DND-41 (cell line): ENCODE data around the gene KSR2.

Experiments used
- ATAC-seq: fragments of 200-7000 bp; cut with Tn5 transposase; 3 replicates; pipeline ENCODE4 v1.9.1; 2021; ENCODE audit warnings: low read depth; ENCODE audit not compliant: insufficient read depth
- DNase-seq: peaks from one replicate; pipeline ENCODE4 v3.0.0-alpha.2; 2020
- H2AFZ ChIP-seq: 2 replicates; pipeline ENCODE4 v1.6.0; 2012; ENCODE audit warnings: low read depth, low read length
- H3K27ac ChIP-seq: 2 replicates; pipeline ENCODE4 v1.5.1; 2012; ENCODE audit warnings: low read length, inconsistent platforms
- H3K27me3 ChIP-seq: fragments of 200-600 bp; sonication (generic); 2 replicates; pipeline ENCODE4 v1.6.0; 2012; ENCODE audit warnings: low read length, mild to moderate bottlenecking, inconsistent platforms; ENCODE audit not compliant: insufficient read depth, poor library complexity
- H3K36me3 ChIP-seq: 2 replicates; pipeline ENCODE4 v1.5.1; 2012; ENCODE audit warnings: low read length, inconsistent platforms; ENCODE audit not compliant: insufficient read depth
- H3K4me1 ChIP-seq: 2 replicates; pipeline ENCODE4 v1.5.1; 2012; ENCODE audit warnings: mild to moderate bottlenecking, low read length; ENCODE audit not compliant: insufficient read depth
- H3K4me2 ChIP-seq: 2 replicates; pipeline ENCODE4 v1.6.0; 2012; ENCODE audit warnings: mild to moderate bottlenecking, moderate library complexity, low read length, inconsistent platforms; ENCODE audit not compliant: insufficient read depth
- H3K4me3 ChIP-seq, 2 experiments: fragments of 200-600 bp in 1 of 2; shearing (Covaris generic) in 1 of 2; 2 replicates each; pipeline ENCODE4 v1.5.1; 2012 to 2016; ENCODE audit warnings: inconsistent platforms in 2 of 2, low read length in 2 of 2, mild to moderate bottlenecking in 2 of 2, low read depth in 1 of 2, moderate library complexity in 1 of 2
- H3K79me2 ChIP-seq: 2 replicates; pipeline ENCODE4 v1.6.0; 2012; ENCODE audit warnings: low read length, inconsistent platforms; ENCODE audit not compliant: insufficient read depth
- H3K9ac ChIP-seq: 2 replicates; pipeline ENCODE4 v1.6.0; 2012; ENCODE audit warnings: low read depth, mild to moderate bottlenecking, inconsistent platforms, low read length, moderate library complexity
- H3K9me3 ChIP-seq: 2 replicates; pipeline ENCODE4 v1.5.1; 2012; ENCODE audit warnings: low read length, moderate library complexity, mild to moderate bottlenecking, inconsistent platforms; ENCODE audit not compliant: insufficient read depth, severe bottlenecking
- H4K20me1 ChIP-seq: 2 replicates; pipeline ENCODE4 v1.6.0; 2012; ENCODE audit warnings: low read length; ENCODE audit not compliant: insufficient read depth
- EZH2 ChIP-seq: IDR thresholded peaks from 3 replicates; pipeline ENCODE4 v1.6.1; 2012; ENCODE audit warnings: borderline replicate concordance, low read depth, mild to moderate bottlenecking, moderate library complexity, low read length, inconsistent platforms; ENCODE audit not compliant: severe bottlenecking
- TF ChIP-seq, protein P1 (sequence below): IDR thresholded peaks from 2 replicates; pipeline ENCODE4 v1.5.1; 2012; ENCODE audit warnings: borderline replicate concordance, low read length, moderate library complexity, mild to moderate bottlenecking; ENCODE audit not compliant: poor library complexity, severe bottlenecking; ENCODE audit errors: extremely low read depth

KSR2 gene

DNA sequence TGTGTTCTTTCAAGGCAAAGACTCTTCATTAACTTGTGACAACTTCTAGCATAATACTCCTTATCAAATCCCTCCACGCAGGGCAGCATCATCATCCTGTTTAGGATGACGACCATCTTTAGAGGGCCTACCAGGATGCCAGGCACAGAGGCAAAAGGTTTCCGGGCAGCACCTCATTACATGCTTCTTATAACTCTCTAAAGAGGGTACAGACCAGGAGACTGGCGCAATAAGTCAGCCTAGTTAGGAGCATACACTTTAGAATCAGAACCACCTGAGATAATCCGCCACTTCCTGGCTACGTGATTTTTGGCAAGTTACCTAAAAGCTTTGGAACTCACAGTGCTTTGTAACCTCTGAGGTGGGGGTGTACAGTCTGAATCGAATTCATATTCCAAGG, 471.4 kb downstream of the KSR2 start:
- Histone ChIP-seq H3K9ac (no peak overlapping the region), H2AFZ (no peak overlapping the region), H3K9me3 (no peaks in the 10 kb centered on the region), H3K27ac (no peak overlapping the region), H4K20me1 (no peaks in the 10 kb centered on the region), H3K27me3 (peaks cover 29% of the 10 kb centered on the region), H3K36me3 (no peaks in the 10 kb centered on the region), H3K4me1 (no peaks in the 10 kb centered on the region), H3K79me2 (no peaks in the 10 kb centered on the region), H3K4me3 (no peak overlapping the region), H3K4me2 (no peak overlapping the region)
- no peak for ATAC-seq
- DNase-seq: no peak
- TF ChIP-seq EZH2: no peak
- TF ChIP-seq, protein P1, sequence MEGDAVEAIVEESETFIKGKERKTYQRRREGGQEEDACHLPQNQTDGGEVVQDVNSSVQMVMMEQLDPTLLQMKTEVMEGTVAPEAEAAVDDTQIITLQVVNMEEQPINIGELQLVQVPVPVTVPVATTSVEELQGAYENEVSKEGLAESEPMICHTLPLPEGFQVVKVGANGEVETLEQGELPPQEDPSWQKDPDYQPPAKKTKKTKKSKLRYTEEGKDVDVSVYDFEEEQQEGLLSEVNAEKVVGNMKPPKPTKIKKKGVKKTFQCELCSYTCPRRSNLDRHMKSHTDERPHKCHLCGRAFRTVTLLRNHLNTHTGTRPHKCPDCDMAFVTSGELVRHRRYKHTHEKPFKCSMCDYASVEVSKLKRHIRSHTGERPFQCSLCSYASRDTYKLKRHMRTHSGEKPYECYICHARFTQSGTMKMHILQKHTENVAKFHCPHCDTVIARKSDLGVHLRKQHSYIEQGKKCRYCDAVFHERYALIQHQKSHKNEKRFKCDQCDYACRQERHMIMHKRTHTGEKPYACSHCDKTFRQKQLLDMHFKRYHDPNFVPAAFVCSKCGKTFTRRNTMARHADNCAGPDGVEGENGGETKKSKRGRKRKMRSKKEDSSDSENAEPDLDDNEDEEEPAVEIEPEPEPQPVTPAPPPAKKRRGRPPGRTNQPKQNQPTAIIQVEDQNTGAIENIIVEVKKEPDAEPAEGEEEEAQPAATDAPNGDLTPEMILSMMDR: no peak

DNA sequence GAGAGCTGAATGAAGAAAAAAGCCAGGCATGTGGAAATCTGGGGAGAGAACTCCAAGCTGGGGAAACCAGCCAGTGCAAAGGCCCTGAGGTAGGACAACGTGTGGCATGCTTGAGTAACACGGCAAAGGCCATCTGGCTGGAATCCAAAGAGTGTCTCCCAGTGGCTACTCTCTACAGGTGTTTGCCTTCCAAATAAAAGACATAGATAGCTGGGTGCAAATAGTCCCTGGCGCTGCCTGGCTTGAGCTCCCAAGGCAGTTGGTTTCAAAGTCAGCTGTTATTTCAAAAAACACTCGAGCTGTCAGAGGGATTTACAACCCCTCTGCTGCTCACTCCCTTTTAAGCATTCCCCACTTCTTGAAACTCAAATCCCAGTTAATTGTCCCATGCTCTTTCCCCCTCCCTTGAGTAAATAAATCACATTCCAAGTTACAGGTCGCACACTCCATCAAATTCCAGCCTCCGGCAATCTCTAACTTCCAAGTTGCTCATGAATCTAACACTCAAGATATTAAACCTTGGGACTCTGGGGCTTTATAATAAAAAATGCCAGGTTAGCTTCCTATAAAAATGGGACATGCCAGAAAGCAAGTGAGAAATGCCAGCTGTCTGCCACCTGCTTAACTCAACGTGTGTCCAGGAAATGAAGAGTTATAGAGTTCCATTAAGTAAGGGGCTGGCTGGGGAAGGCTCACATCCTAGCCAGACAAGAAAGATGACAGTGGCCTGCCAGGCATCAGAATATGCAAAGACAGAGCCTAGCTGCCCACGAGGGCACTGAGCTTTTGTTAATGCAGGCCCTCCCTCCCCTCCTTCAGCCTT, 473.7 kb downstream of the KSR2 start:
- H2AFZ ChIP-seq: no peak overlapping the region
- peaks cover 26% of the 10 kb centered on the region for H3K27me3 ChIP-seq
- no peak overlapping the region for H3K27ac ChIP-seq
- H3K4me1 ChIP-seq: no peaks in the 10 kb centered on the region
- DNase-seq (no peak), ATAC-seq (no peak)
- no peak overlapping the region for H3K4me2 ChIP-seq
- H3K9ac ChIP-seq: no peak overlapping the region
- no peak for TF ChIP-seq EZH2
- TF ChIP-seq, protein P1: no peak
- H4K20me1 ChIP-seq: no peaks in the 10 kb centered on the region
- no peaks in the 10 kb centered on the region for H3K79me2 ChIP-seq
- no peaks in the 10 kb centered on the region for H3K36me3 ChIP-seq
- no peak overlapping the region for H3K4me3 ChIP-seq
- H3K9me3 ChIP-seq: no peaks in the 10 kb centered on the region

DNA sequence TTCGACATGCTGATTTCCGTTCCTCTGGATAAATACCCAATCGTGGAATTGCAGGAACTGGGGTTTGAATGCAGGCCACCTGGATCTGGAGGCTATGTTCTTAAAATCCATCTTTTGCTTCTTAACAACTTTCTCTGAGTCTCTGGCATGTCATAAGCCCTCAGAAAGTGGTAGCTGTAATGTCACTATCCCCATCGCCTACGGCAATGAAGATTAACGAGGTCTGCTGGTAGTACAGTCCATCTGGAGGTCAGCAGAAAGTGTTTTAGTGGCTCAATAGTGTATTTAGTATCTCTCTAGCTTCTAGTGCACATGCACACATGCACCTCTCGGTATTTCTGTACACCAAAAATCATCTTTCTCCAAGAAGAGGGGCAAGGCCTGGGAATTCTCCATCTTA, 477.1 kb downstream of the KSR2 start:
- DNase-seq (no peak), ATAC-seq (no peak)
- Histone ChIP-seq H2AFZ (no peak overlapping the region), H3K27ac (no peak overlapping the region), H3K4me2 (no peak overlapping the region), H3K9me3 (no peaks in the 10 kb centered on the region), H3K79me2 (no peaks in the 10 kb centered on the region), H4K20me1 (no peaks in the 10 kb centered on the region), H3K4me3 (no peak overlapping the region), H3K9ac (no peak overlapping the region), H3K27me3 (peaks cover 20% of the 10 kb centered on the region), H3K4me1 (no peaks in the 10 kb centered on the region), H3K36me3 (no peaks in the 10 kb centered on the region)
- TF ChIP-seq, protein P1: no peak

DNA sequence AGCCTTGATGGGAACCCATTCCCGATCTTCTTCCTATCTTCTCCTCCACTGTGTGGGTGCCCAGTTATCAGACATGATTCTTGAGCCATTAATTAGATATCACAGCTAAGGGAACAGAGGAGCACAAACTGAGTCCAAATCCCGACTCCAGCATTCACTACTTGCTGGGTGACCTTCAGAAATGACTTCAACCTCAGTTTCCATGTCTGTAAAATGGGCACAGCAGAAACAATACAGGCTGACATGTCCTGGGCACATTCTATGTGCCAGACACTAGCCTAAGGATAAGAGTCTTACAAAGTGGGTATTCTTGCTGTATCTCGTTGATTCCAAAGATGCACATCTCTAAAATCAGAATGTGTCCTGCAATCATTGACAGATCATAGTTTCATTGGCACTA, 478.7 kb downstream of the KSR2 start:
- Histone ChIP-seq H4K20me1 (no peaks in the 10 kb centered on the region), H3K36me3 (no peaks in the 10 kb centered on the region), H2AFZ (no peak overlapping the region), H3K4me3 (no peak overlapping the region), H3K9ac (no peak overlapping the region), H3K27me3 (peaks cover 20% of the 10 kb centered on the region), H3K9me3 (no peaks in the 10 kb centered on the region), H3K79me2 (no peaks in the 10 kb centered on the region), H3K4me1 (no peaks in the 10 kb centered on the region), H3K27ac (no peak overlapping the region), H3K4me2 (no peak overlapping the region)
- no peak for TF ChIP-seq EZH2
- TF ChIP-seq, protein P1: no peak
- ATAC-seq (no peak), DNase-seq (no peak)
